Activated naive CD8-positive, alpha-beta T cell treated with anti-CD3 and anti-CD28 coated beads, Interleukin-2, amount 10 ng/mL, durations not matched to agents 7 days and 5 days (primary cell): ENCODE results near the gene GNAT1. TPM values are rescaled to one million over a fixed set of nuclear protein-coding genes. Genes with fewer than 3 reads are reported as not detected.
"Not testable (repeated sequence)": the region's sequence is repeated elsewhere in the genome, so short reads cannot be mapped to it uniquely, and the experiment has no call there.

Source experiments
- ATAC-seq: fragments of 150-1000 bp; cut with Tn5 transposase; one replicate; pipeline ENCODE4 v1.10.0; 2021; ENCODE audit warnings: low read depth, moderate library complexity
- POLR2A ChIA-PET: fragments of 350-600 bp; sonication (Branson Sonifier 250); formaldehyde crosslinking; loops from one replicate; lab custom pipeline; 2021; ENCODE audit warnings: antibody characterized with exemption; lab: Charles Lee
- DNase-seq: peaks from one replicate; pipeline ENCODE4 v3.0.0; 2021
- H3K27ac Mint-ChIP-seq: one replicate; pipeline ENCODE4 v1.8.0; 2022; ENCODE audit warnings: mild to moderate bottlenecking, mixed read lengths
- H3K27me3 Mint-ChIP-seq: one replicate; pipeline ENCODE4 v1.8.0; 2022; ENCODE audit warnings: mild to moderate bottlenecking, moderate library complexity, mixed read lengths
- H3K36me3 Mint-ChIP-seq: one replicate; pipeline ENCODE4 v1.8.0; 2021; ENCODE audit warnings: mild to moderate bottlenecking, mixed read lengths
- H3K4me1 Mint-ChIP-seq: one replicate; pipeline ENCODE4 v1.8.0; 2021; ENCODE audit warnings: mixed read lengths
- H3K4me3 Mint-ChIP-seq: one replicate; pipeline ENCODE4 v1.8.0; 2022; ENCODE audit warnings: mild to moderate bottlenecking, moderate library complexity, mixed read lengths
- H3K9me3 Mint-ChIP-seq: one replicate; pipeline ENCODE4 v1.8.0; 2021; ENCODE audit warnings: mixed read lengths
- total RNA-seq, 2 experiments: library from RNA; stranded (reverse); gene quantifications; one replicate each; pipeline ENCODE4 v1.2.3, GENCODE V29; 2021

The GNAT1 gene
- total RNA-seq, 2 experiments from 2014 or later = not detected

- no peaks in the 10 kb centered on the region for H3K9me3 Mint-ChIP-seq
- POLR2A ChIA-PET = interaction anchor here (1.6 to 5.1 kb wide), 2 partner anchors 11 to 98 kb away, joined by 6 to 47 read pairs; no protein-coding TSS in a partner anchor
- peak overlapping the region; percentile 100 for H3K4me3 Mint-ChIP-seq
- ATAC-seq (no peak), DNase-seq (no peak)
- peak overlapping the region; percentile 70 for H3K27ac Mint-ChIP-seq
- peaks cover 46% of the 10 kb centered on the region for H3K4me1 Mint-ChIP-seq
- peaks cover 21% of the 10 kb centered on the region for H3K36me3 Mint-ChIP-seq
- no peaks in the 10 kb centered on the region for H3K27me3 Mint-ChIP-seq
Observed at GRCh38 chr3:50239649-50240048, 48.2 kb downstream of the GNAT1 start.

DNA sequence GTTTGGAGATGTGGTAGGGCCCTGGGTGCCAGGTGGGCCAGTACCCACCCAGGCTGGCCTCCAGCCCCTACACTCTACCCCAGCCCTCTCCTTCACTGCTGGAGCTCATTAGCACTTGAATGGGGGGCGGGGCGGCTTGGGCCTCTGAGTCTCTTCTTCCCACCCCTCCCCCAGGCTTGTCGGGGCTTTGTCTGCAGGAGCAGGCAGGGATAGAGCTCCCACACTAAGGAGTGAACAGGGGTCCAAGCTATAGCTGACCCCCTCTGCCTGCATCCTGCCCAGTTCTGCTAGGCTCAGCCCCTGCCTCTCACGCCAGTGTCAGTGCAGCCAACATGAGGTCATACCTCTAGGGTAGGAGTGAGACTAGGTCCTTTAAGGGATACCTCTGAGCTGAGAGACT is 49.8 kb downstream of the GNAT1 start:
- Mint-ChIP-seq H3K27ac (peak overlapping the region; percentile 94), H3K27me3 (no peaks in the 10 kb centered on the region), H3K9me3 (no peaks in the 10 kb centered on the region), H3K4me1 (peaks cover 51% of the 10 kb centered on the region), H3K4me3 (peak overlapping the region; percentile 85), H3K36me3 (peaks cover 21% of the 10 kb centered on the region)
- DNase-seq = no peak
- ATAC-seq = no peak
- POLR2A ChIA-PET = interaction anchor here (1.3 to 5.1 kb wide), 3 partner anchors 13 to 97 kb away, joined by 3 to 47 read pairs (median 6); no protein-coding TSS in a partner anchor

DNA sequence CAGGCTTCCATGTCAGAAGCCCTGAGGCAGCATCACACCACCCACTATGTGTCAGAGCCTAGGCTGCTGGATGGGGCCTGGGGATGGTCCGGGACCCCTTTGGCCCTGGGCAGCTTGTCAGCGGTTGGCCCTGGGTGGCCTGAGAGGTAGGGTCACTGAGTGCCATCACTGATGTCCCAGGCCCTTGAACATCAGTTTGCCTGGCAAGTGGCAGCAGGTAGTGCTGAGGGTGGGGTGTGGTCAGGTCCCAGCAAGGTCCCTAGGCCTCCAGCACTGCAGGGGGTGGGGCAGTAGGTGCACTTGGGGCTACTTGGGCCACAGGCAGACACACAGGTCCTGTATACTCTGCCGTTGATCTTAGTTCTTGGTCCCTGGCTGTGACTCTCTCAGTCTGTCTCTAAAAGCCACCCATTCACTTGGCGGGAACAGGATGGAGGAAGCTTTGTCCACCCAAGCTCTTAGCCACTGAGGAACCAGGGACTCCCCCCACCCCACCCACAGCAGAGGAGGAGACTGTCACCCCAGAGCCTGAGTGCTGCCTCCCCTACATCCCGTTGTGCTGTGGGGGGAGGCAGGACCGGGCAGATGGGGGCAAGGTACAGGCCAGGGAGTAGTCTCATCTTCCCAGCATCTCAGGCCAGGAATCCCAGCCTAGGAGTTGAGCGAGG is 50.4 kb downstream of the GNAT1 start:
- peak overlapping the region; percentile 94 for H3K27ac Mint-ChIP-seq
- peak; percentile 46 for DNase-seq
- peaks cover 18% of the 10 kb centered on the region for H3K36me3 Mint-ChIP-seq
- H3K4me3 Mint-ChIP-seq = peak overlapping the region; percentile 85
- no peak for ATAC-seq
- no peaks in the 10 kb centered on the region for H3K27me3 Mint-ChIP-seq
- peaks cover 58% of the 10 kb centered on the region for H3K4me1 Mint-ChIP-seq
- no peaks in the 10 kb centered on the region for H3K9me3 Mint-ChIP-seq
- POLR2A ChIA-PET = interaction anchor here (0.6 to 5.1 kb wide), 5 partner anchors 10 to 99 kb away, joined by 3 to 47 read pairs (median 4); partner anchors contain the start of gene RASSF1

DNA sequence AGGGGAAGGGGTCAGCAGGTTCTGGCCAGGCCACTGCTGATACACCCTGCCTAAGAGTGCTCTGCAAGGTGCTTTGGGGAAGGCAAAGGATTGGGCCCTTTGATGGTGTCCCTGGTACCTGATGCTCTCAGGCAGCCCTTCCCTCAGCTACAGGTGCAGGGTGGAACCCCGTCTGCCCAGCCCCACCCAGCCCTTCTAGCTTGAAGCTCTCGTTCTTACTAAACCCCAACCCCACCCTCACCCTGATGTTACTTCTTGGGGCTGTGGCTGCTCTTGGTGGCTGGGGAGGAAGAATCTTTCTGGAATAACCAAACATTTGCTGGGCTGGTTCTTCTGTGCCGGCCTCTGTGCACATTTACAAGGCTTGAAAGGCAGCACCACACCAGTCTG is 51.0 kb downstream of the GNAT1 start:
- no peaks in the 10 kb centered on the region for H3K27me3 Mint-ChIP-seq
- POLR2A ChIA-PET = interaction anchor here (0.6 to 5.1 kb wide), 6 partner anchors 14 to 99 kb away, joined by 3 to 47 read pairs (median 3); partner anchors contain the start of gene RASSF1
- no peak for ATAC-seq
- H3K36me3 Mint-ChIP-seq = peaks cover 13% of the 10 kb centered on the region
- H3K4me1 Mint-ChIP-seq = peaks cover 61% of the 10 kb centered on the region
- peak overlapping the region; percentile 94 for H3K27ac Mint-ChIP-seq
- H3K9me3 Mint-ChIP-seq = no peaks in the 10 kb centered on the region
- peak overlapping the region; percentile 85 for H3K4me3 Mint-ChIP-seq
- DNase-seq = no peak

DNA sequence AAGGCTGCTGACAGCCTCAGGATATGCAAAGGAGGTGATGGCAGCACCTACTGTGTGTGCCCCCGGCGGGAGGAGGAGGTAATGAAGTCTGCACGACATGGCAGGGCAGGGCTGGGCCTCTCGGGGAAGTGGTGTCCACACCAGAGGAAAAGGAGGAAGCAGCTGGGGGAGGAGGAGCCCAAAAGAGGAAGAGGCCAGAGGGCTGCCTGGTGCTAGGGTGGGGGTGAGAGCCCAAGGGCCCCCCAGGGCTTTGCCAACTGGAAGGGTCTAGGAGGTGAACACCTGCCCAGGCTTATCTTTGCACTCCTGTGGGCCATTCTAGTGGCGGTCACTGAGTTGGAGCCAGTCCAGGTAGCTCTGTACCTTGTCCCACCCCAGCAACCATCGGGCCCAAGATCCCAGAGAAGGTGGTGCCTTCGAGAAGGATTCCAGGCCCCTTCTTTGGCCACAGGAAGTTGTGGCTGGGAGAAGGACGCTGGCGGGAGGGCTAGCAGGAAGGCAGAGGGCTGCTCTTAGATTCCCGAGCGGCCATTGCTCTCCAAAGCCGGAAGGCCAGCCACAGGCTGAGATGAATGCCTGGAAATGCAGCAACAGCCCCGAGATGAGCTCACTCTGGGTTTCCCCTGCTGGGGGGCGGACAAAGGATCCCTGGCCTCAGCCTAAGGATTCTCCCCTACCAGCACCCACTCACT is 51.6 kb downstream of the GNAT1 start:
- Mint-ChIP-seq H3K4me3 (peak overlapping the region; percentile 85), H3K27ac (peak overlapping the region; percentile 94), H3K36me3 (peaks cover 9% of the 10 kb centered on the region), H3K27me3 (no peaks in the 10 kb centered on the region), H3K9me3 (no peaks in the 10 kb centered on the region), H3K4me1 (peaks cover 60% of the 10 kb centered on the region)
- POLR2A ChIA-PET = interaction anchor here (0.6 to 5.1 kb wide), 6 partner anchors 7 to 98 kb away, joined by 3 to 47 read pairs (median 3); partner anchors contain the start of genes GNAI2 and RASSF1
- ATAC-seq (no peak), DNase-seq (no peak)

- H3K4me1 Mint-ChIP-seq = peaks cover 60% of the 10 kb centered on the region
- H3K36me3 Mint-ChIP-seq = peaks cover 11% of the 10 kb centered on the region
- H3K9me3 Mint-ChIP-seq = no peaks in the 10 kb centered on the region
- peak overlapping the region; percentile 94 for H3K27ac Mint-ChIP-seq
- no peak for ATAC-seq
- POLR2A ChIA-PET = interaction anchor here (1.0 to 5.1 kb wide), 6 partner anchors 8 to 97 kb away, joined by 3 to 47 read pairs (median 4); partner anchors contain the start of genes GNAI2 and RASSF1
- H3K4me3 Mint-ChIP-seq = no peak overlapping the region
- DNase-seq = no peak
- H3K27me3 Mint-ChIP-seq = no peaks in the 10 kb centered on the region
Observed at GRCh38 chr3:50243543-50243895, 52.1 kb downstream of the GNAT1 start.

- Mint-ChIP-seq H3K27ac (peak overlapping the region; percentile 85), H3K36me3 (peaks cover 10% of the 10 kb centered on the region), H3K4me3 (peak overlapping the region; percentile 86), H3K4me1 (peaks cover 55% of the 10 kb centered on the region)
- DNase-seq, ATAC-seq, H3K27me3 Mint-ChIP-seq, H3K9me3 Mint-ChIP-seq: not testable (repeated sequence)
- POLR2A ChIA-PET = interaction anchor here (0.5 to 5.1 kb wide), 4 partner anchors 16 to 66 kb away, joined by 3 to 47 read pairs (median 3); no protein-coding TSS in a partner anchor
Observed at GRCh38 chr3:50244813-50245212, 53.4 kb downstream of the GNAT1 start.

DNA sequence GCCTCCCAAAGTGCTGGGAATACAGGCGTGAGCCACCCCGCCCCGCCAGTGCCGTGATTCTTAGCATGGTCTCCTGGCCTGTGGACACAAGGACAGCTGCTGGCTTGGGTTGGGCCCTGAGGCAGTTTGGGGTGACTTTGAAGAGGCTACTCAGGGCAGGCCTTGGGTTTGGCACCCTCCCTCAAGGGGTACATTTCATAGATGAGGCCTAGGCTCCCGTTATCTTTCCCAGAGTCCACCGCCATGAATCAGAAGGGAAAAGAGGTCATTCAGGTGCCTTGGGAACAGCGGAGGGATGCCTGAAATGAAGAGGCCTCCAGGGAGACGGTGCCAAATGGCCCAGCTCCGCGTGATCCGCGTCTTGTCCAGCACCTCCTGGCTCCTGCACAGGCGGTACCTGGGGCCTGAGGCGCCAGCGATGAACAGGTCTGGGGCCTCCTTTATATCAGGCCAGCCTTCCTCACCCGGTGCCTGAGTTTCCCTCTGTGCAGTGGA is 53.9 kb downstream of the GNAT1 start:
- DNase-seq = no peak
- no peak for ATAC-seq
- peak overlapping the region; percentile 85 for H3K27ac Mint-ChIP-seq
- POLR2A ChIA-PET = interaction anchor here (0.7 to 0.8 kb wide), 2 partner anchors 17 to 18 kb away, joined by 3 read pairs; no protein-coding TSS in a partner anchor
- peak overlapping the region; percentile 86 for H3K4me3 Mint-ChIP-seq
- peaks cover 10% of the 10 kb centered on the region for H3K36me3 Mint-ChIP-seq
- no peaks in the 10 kb centered on the region for H3K9me3 Mint-ChIP-seq
- H3K27me3 Mint-ChIP-seq = no peaks in the 10 kb centered on the region
- peaks cover 54% of the 10 kb centered on the region for H3K4me1 Mint-ChIP-seq

GRCh38 chr3:50245831-50246516 is 54.6 kb downstream of the GNAT1 start:
- ATAC-seq (peak; percentile 78), DNase-seq (peak; percentile 99)
- peak overlapping the region; percentile 86 for H3K4me3 Mint-ChIP-seq
- H3K9me3 Mint-ChIP-seq = no peaks in the 10 kb centered on the region
- H3K27me3 Mint-ChIP-seq = no peaks in the 10 kb centered on the region
- peak overlapping the region; percentile 85 for H3K27ac Mint-ChIP-seq
- peaks cover 11% of the 10 kb centered on the region for H3K36me3 Mint-ChIP-seq
- H3K4me1 Mint-ChIP-seq = peaks cover 55% of the 10 kb centered on the region
- POLR2A ChIA-PET = interaction anchor here (0.7 to 3.0 kb wide), 17 partner anchors 8 to 126 kb away, joined by 3 to 48 read pairs (median 5); partner anchors contain the start of genes GNAI2, HYAL2, HYAL3 and IFRD2

DNA sequence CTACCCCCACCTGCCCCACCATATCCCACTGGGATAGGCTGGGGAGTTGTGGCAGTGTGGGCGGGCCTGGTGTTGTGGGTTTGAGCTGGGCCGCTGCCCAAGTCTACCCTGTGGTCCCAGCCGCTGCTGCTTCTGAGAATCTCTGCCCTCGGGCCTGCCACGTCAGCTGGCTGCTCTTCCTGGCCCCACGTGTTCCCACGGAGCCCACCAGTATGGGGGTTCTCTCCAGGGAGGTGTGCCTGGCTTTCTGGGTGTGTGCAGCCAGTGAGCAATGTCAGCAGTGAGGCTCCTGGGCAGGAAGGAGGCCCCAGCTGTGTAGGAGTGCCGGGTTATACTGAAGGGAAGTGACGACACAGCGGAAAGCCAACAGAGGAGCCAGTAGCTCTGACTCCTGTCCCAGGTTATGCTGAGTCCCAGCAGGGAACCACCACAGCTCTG is 55.1 kb downstream of the GNAT1 start:
- POLR2A ChIA-PET = interaction anchor here (0.6 to 3.0 kb wide), 17 partner anchors 8 to 126 kb away, joined by 3 to 48 read pairs (median 5); partner anchors contain the start of genes GNAI2, HYAL2, HYAL3 and IFRD2
- no peaks in the 10 kb centered on the region for H3K9me3 Mint-ChIP-seq
- H3K36me3 Mint-ChIP-seq = peaks cover 16% of the 10 kb centered on the region
- H3K27me3 Mint-ChIP-seq = no peaks in the 10 kb centered on the region
- ATAC-seq (peak; percentile 84), DNase-seq (no peak)
- peak overlapping the region; percentile 85 for H3K27ac Mint-ChIP-seq
- peaks cover 55% of the 10 kb centered on the region for H3K4me1 Mint-ChIP-seq
- H3K4me3 Mint-ChIP-seq = peak overlapping the region; percentile 86
